VCaP (cell line): ENCODE results near the gene SYT12.
A peak's percentile ranks its signal among the peaks of the same experiment; 100 is the strongest.

Source experiments
- H3K27ac ChIP-seq: fragments of 450-650 bp; 2 replicates; pipeline ENCODE4 v1.5.1; 2017
- TF ChIP-seq, protein P1 (sequence below): fragments of 450-650 bp; conservative IDR thresholded peaks from 2 replicates; pipeline ENCODE4 v1.5.1; 2017; ENCODE audit warnings: mild to moderate bottlenecking, moderate library complexity

The SYT12 gene

GRCh38 chr11:67076202-67076601 is 53.3 kb downstream of the SYT12 start:
- TF ChIP-seq, protein P1, sequence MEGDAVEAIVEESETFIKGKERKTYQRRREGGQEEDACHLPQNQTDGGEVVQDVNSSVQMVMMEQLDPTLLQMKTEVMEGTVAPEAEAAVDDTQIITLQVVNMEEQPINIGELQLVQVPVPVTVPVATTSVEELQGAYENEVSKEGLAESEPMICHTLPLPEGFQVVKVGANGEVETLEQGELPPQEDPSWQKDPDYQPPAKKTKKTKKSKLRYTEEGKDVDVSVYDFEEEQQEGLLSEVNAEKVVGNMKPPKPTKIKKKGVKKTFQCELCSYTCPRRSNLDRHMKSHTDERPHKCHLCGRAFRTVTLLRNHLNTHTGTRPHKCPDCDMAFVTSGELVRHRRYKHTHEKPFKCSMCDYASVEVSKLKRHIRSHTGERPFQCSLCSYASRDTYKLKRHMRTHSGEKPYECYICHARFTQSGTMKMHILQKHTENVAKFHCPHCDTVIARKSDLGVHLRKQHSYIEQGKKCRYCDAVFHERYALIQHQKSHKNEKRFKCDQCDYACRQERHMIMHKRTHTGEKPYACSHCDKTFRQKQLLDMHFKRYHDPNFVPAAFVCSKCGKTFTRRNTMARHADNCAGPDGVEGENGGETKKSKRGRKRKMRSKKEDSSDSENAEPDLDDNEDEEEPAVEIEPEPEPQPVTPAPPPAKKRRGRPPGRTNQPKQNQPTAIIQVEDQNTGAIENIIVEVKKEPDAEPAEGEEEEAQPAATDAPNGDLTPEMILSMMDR: no peak

GRCh38 chr11:67079065-67079705 is 56.3 kb downstream of the SYT12 start:
- H3K27ac ChIP-seq: no peak overlapping the region
- TF ChIP-seq, protein P1: no peak

More at GRCh38 chr11:67076202-67076601, 53.3 kb downstream of the SYT12 start:
- no peak overlapping the region for H3K27ac ChIP-seq

GRCh38 chr11:67082071-67082791 is 59.3 kb downstream of the SYT12 start:
- H3K27ac ChIP-seq: no peak overlapping the region
- TF ChIP-seq, protein P1: no peak

- no peak overlapping the region for H3K27ac ChIP-seq
- TF ChIP-seq, protein P1: no peak
These were observed 60.9 kb downstream of the SYT12 start for GRCh38 chr11:67083786-67084366.

DNA sequence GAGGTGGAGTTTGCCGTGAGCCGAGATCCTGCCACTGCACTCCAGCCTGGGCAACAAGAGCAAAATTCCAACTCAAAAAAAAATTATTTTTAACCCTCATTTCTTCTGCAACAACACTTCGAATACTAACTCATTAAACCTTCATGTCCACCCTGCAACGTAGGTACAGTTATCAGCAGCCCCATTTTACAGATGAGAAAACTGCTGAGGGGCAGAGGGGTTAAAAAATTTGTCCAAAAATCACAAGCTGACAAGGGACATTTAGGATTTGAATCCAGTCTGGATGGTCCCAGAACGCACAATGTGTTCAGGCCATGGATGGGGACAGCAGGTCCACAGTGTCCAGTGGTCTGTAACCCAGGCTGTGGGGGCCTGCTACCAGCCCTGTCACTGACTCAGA is 62.7 kb downstream of the SYT12 start:
- TF ChIP-seq, protein P1: no peak

DNA sequence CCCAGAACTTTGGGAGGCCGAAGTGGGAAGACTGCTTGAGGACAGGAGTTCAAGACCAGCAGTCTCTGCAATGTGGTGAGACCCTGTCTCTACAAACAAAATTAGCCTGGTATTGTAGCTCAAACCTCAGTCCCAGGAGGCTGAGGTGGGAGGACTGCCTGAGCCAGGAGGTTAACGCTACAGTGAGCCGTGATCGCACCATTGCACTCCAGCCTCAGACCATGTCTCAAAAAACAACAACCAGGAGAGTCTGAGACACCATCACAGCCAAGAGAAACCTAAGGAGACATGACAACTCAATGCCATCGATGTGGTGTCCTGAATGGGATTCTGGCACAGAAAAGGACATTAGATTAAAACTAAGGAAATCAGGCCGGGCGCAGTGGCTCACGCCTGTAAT is 67.8 kb downstream of the SYT12 start:
- TF ChIP-seq, protein P1: no peak
- no peak overlapping the region for H3K27ac ChIP-seq

More for the DNA sequence above, 62.7 kb downstream of the SYT12 start:
- no peak overlapping the region for H3K27ac ChIP-seq

DNA sequence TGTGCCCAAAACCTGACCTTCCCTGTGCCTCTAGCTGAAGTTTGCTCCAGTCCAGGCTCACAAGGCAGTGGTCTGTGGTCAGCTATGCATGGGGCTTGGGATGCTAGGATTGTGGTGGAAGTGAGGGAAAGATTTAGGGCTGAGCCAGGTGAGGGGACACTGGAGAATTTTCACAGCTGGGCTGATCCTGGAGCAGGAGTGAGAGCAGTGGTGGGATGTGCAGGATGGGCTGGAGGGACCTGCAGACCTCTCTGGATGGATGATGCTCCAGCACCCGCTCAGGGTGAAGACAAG is 72.2 kb downstream of the SYT12 start:
- TF ChIP-seq, protein P1: peak; percentile 50
- H3K27ac ChIP-seq: peak overlapping the region; percentile 25; the same call in 1 of the 2 replicates
